K562 (cell line): ENCODE results near the gene ADAMTS10. TPM values are rescaled to one million over a fixed set of nuclear protein-coding genes. Genes with fewer than 3 reads are reported as not detected.
"Not testable (repeated sequence)": the region's sequence is repeated elsewhere in the genome, so short reads cannot be mapped to it uniquely, and the experiment has no call there.

Experiments used
- ATAC-seq: fragments of 200-7000 bp; cut with Tn5 transposase; 3 replicates; pipeline ENCODE4 v1.9.1; 2020; ENCODE audit warnings: moderate library complexity
- BruUV-seq: library from RNA; stranded (reverse); fragments of 400-500 nt; replicated peaks from 2 replicates; lab custom pipeline; 2021; lab: Mats Ljungman, UMichigan
- CTCF ChIA-PET: fragments of 300-600 bp; formaldehyde crosslinking; extraction: SDS; loops from one replicate; lab custom pipeline; 2021; ENCODE audit warnings: low intra/inter-chr PET ratio; lab: Yijun Ruan, JAX
- POLR2A ChIA-PET: fragments of 300-600, 350-650 bp; sonication (Branson Sonifier 250); formaldehyde crosslinking; extraction: SDS; loops from one replicate; lab custom pipeline; 2021; ENCODE audit warnings: antibody characterized with exemption, inconsistent platforms; lab: Yijun Ruan, JAX
- DNase-seq, 4 experiments: peaks; one replicate each; pipeline versions ENCODE4 v3.0.0 to v3.0.0-alpha.2; 2011 to 2018; ENCODE audit warnings: low spot score in 3 of 4, mixed read lengths in 3 of 4; ENCODE audit errors: extremely low read depth in 1 of 4
- FAIRE-seq: peaks from 2 replicates; lab custom pipeline; 2011; peaks lifted over from hg19 to GRCh38; lab: Jason Lieb, UNC
- H2AFZ ChIP-seq: 2 replicates; pipeline ENCODE4 v1.6.0; 2011; ENCODE audit warnings: low read depth, low read length, control low read depth, inconsistent platforms
- H3K27ac ChIP-seq: fragments of 200-600 bp; 3 replicates; pipeline ENCODE4 v1.8.0; 2011; ENCODE audit warnings: low read depth, mild to moderate bottlenecking, control low read depth, inconsistent platforms, low read length, moderate library complexity, mixed read lengths; ENCODE audit errors: extremely low read depth
- H3K27me3 ChIP-seq, 2 experiments: fragments of 300-600 bp in 1 of 2; 2 replicates in 1 of 2; 3 replicates in 1 of 2; pipeline versions ENCODE4 v1.6.0 to v1.8.0; 2011; ENCODE audit warnings: inconsistent platforms in 2 of 2, low read length in 2 of 2, mild to moderate bottlenecking in 1 of 2, mixed read lengths in 1 of 2, moderate library complexity in 1 of 2; ENCODE audit not compliant: control insufficient read depth in 2 of 2, insufficient read depth in 2 of 2
- H3K36me3 ChIP-seq: fragments of 300-600 bp; 3 replicates; pipeline ENCODE4 v1.8.0; 2011; ENCODE audit warnings: mild to moderate bottlenecking, low read length, inconsistent platforms; ENCODE audit not compliant: control insufficient read depth, insufficient read depth
- H3K4me1 ChIP-seq, 2 experiments: fragments of 200-600 bp in 1 of 2; replicated peaks in 1 of 2; 2 replicates in 1 of 2; 3 replicates in 1 of 2; pipeline versions ENCODE4 v1.5.1 to v1.8.0; 2011; ENCODE audit warnings: inconsistent platforms in 2 of 2, low read length in 2 of 2, mild to moderate bottlenecking in 1 of 2, mixed read lengths in 1 of 2, moderate library complexity in 1 of 2; ENCODE audit not compliant: control insufficient read depth in 2 of 2, insufficient read depth in 2 of 2
- H3K4me2 ChIP-seq: 2 replicates; pipeline ENCODE4 v1.6.1; 2011; ENCODE audit warnings: low read length, control low read depth, inconsistent platforms, mixed read lengths; ENCODE audit not compliant: insufficient read depth
- H3K4me3 ChIP-seq: fragments of 200-600 bp; sonication (generic), shearing (Covaris generic); 2 replicates; pipeline ENCODE4 v1.5.1; 2016; ENCODE audit warnings: control low read depth, inconsistent platforms
- H3K79me2 ChIP-seq: fragments of 200-600 bp; 3 replicates; pipeline ENCODE4 v1.8.0; 2011; ENCODE audit warnings: low read length, inconsistent platforms; ENCODE audit not compliant: control insufficient read depth, insufficient read depth
- H3K9ac ChIP-seq, 2 experiments: 2 replicates each; pipeline versions ENCODE4 v1.6.0 to v1.6.1; 2011; ENCODE audit warnings: low read depth in 2 of 2, low read length in 2 of 2, control low read depth in 1 of 2, inconsistent platforms in 1 of 2, mild to moderate bottlenecking in 1 of 2, mixed read lengths in 1 of 2; ENCODE audit not compliant: insufficient read depth in 1 of 2
- H3K9me1 ChIP-seq: one replicate; pipeline ENCODE4 v1.6.0; 2011; ENCODE audit warnings: inconsistent platforms, mild to moderate bottlenecking, low read length, moderate library complexity; ENCODE audit not compliant: control insufficient read depth, insufficient read depth
- H3K9me3 ChIP-seq: replicated peaks from 2 replicates; pipeline ENCODE4 v1.5.1; 2011; ENCODE audit warnings: low read depth, low read length, inconsistent platforms; ENCODE audit not compliant: control insufficient read depth, insufficient read depth
- H4K20me1 ChIP-seq: replicated peaks from 2 replicates; pipeline ENCODE4 v1.6.1; 2011; ENCODE audit warnings: low read length, inconsistent platforms, mixed read lengths; ENCODE audit not compliant: control insufficient read depth, insufficient read depth
- TAF9B ChIP-seq: fragments of 450-650 bp; IDR thresholded peaks from 2 replicates; pipeline ENCODE4 v1.6.1; 2018; ENCODE audit warnings: mild to moderate bottlenecking; ENCODE audit not compliant: partially characterized antibody
- ZC3H4 ChIP-seq: sonication (generic); formaldehyde crosslinking; IDR thresholded peaks from 2 replicates; pipeline ENCODE4 v1.9.0; 2021; ENCODE audit warnings: missing genetic modification reagents, borderline replicate concordance
- ZFP36 ChIP-seq: fragments of 150-350 bp; IDR thresholded peaks from 2 replicates; pipeline ENCODE4 v1.6.1; 2018; ENCODE audit warnings: low read length, low read depth; ENCODE audit not compliant: partially characterized antibody
- ZNF121 ChIP-seq: sonication (generic); formaldehyde crosslinking; conservative IDR thresholded peaks from 2 replicates; pipeline ENCODE4 v1.8.0; 2022; ENCODE audit warnings: missing genetic modification reagents
- ZNF146 ChIP-seq: IDR thresholded peaks from one replicate; pipeline ENCODE4 v1.6.1; 2018; ENCODE audit warnings: missing compliant biosample characterization; ENCODE audit not compliant: unreplicated experiment
- ZNF589 ChIP-seq: fragments of 200-800 bp; sonication (Bioruptor generic); IDR thresholded peaks from 2 replicates; pipeline ENCODE4 v1.6.1; 2016; ENCODE audit warnings: low read depth, missing genetic modification characterization, missing compliant biosample characterization
- WGBS: fragments of 100-300 bp; shearing (Covaris generic); methylation state at CpG from one replicate; pipeline ENCODE4 v1.1.6; 2016; ENCODE audit warnings: low coverage, mixed read lengths; ENCODE audit not compliant: insufficient coverage; ENCODE audit errors: missing lambda C conversion rate; 5-methylcytosine and 5-hydroxymethylcytosine counted together
- in situ Hi-C: fragments of 300-500 bp; cut with MboI; formaldehyde crosslinking; loops from 4 replicates; pipeline ENCODE4 v1.15.0; 2018; ENCODE audit warnings: inconsistent platforms, mixed read lengths
- intact Hi-C: fragments of 100-400 bp; cut with micrococcal nuclease; formaldehyde crosslinking; loops from 2 replicates; pipeline ENCODE4 v1.14.2; 2022
- polyA plus RNA-seq, 8 experiments: library from polyadenylated mRNA; depleted of rRNA in 4 of 8; stranded (reverse) in 5 of 8; unstranded in 3 of 8; fragments of >200 nt; fragmentation: Nextera tagmentation in 2 of 8; fragmentation: Illumina TruSeq in 1 of 8; extraction: Ambion mirVana in 2 of 8; extraction: Trizol in 1 of 8; gene quantifications; 2 replicates each; pipeline versions ENCODE4 v1.2.1 to v1.2.3, GENCODE V29; 2011 to 2014; ENCODE audit warnings: inconsistent platforms in 1 of 8, missing spikeins in 1 of 8
- total RNA-seq, 7 experiments: library from RNA; depleted of rRNA in 6 of 7; stranded (reverse); fragments of >200 nt in 6 of 7; fragmentation: Illumina TruSeq in 2 of 7; extraction: Trizol in 2 of 7; gene quantifications; 2 replicates each; pipeline versions ENCODE4 v1.2.1 to v1.2.3, GENCODE V29; 2011 to 2021; ENCODE audit warnings: low replicate concordance in 1 of 7

The ADAMTS10 gene
- total and polyA plus RNA-seq, 9 of the 15 experiments (the other 6 are each of a cell fraction or from before 2014, with no cell fraction given): 0.33 to 1.8 (median 0.57) TPM; not detected in 4

DNA sequence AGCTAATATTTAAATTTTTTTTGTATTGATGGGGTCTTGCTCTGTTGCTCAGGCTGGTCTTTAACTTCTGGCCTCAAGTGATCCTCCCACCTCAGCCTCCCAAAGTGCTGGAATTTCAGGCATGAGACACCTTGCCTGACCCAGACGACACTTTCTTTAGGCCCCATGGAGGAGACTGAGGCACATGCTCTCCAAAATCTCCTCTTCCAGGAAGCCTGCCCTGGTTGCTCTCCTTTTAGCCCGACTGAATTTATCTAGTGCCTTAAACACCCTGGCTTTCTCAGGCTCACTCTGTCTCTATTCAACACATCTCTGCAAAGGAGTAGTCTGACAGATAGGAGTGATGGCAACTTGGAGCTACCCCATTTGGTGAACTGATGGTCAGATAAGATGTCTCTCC is 52.2 kb downstream of the ADAMTS10 start:
- intact Hi-C loops: no loop called here
- POLR2A ChIA-PET: interaction anchor here (1.1 kb wide), 1 partner anchor 11 kb away, joined by 3 read pairs; no protein-coding TSS in a partner anchor

DNA sequence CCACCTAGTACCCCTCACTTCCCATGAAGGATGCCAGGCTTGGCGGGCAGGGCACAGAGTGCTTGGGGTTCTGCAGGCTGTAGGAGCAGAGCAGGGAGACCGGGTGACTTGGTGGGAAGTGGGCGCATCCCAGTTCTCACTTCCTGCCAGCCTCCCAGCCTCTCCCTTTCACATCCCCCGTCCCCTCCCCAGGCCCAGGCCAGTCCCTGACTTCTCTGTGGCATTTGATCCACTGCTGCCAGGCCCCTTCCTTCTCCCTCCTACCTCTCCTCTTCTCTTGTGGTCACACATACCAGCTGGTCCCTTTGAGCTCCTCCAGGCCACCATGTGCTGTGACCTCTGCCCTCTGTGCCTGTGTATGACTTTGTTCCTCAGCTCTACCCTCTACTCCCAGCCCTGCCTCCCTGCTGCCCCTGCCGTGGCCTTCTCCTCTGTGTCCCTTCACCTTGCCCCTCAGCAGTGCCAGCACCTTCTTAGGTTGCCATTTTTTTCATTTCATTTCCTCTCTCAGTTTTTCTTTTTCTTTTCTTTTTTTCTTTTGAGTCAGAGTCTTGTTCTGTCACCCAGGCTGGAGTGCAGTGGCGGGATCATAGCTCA is 52.8 kb downstream of the ADAMTS10 start:
- WGBS: 14% methylated on average over 5 of the region's 6 CpGs
- POLR2A ChIA-PET: interaction anchor here (1.1 kb wide), 1 partner anchor 11 kb away, joined by 3 read pairs; no protein-coding TSS in a partner anchor

More for the DNA sequence above, 52.2 kb downstream of the ADAMTS10 start:
- ATAC-seq (no peak), FAIRE-seq (no peak), DNase-seq (no peak)
- TF ChIP-seq TAF9B (no peak), ZFP36 (peak; percentile 94), ZNF146 (CRISPR knock-in tag) (no peak), ZNF121 (CRISPR knock-in tag) (peak; percentile 60; the same call in 1 of the 2 replicates), ZC3H4 (no peak)
- H2AFZ ChIP-seq: no peak overlapping the region
- H3K9me3 ChIP-seq: no peaks in the 10 kb centered on the region
- CTCF ChIA-PET: no interaction called here
- H4K20me1 ChIP-seq: no peaks in the 10 kb centered on the region
- H3K27me3 ChIP-seq: peaks cover 2 to 8% of the 10 kb centered on the region in 2 experiments; a peak in 2 of 5 replicates
- WGBS: 0% methylated on average over 2 of the region's 2 CpGs
- peaks cover 0 to 8% of the 10 kb centered on the region in 2 experiments; a peak in 2 of 5 replicates for H3K4me1 ChIP-seq
- H3K36me3 ChIP-seq: no peaks in the 10 kb centered on the region
- BruUV-seq: no TSS peak
- in situ Hi-C loops: no loop called here
- no peak overlapping the region for H3K27ac ChIP-seq
- H3K9ac ChIP-seq: no peak overlapping the region
- no peaks in the 10 kb centered on the region for H3K79me2 ChIP-seq
- no peaks in the 10 kb centered on the region for H3K9me1 ChIP-seq
- H3K4me2 ChIP-seq: no peak overlapping the region
- H3K4me3 ChIP-seq: no peak overlapping the region

DNA sequence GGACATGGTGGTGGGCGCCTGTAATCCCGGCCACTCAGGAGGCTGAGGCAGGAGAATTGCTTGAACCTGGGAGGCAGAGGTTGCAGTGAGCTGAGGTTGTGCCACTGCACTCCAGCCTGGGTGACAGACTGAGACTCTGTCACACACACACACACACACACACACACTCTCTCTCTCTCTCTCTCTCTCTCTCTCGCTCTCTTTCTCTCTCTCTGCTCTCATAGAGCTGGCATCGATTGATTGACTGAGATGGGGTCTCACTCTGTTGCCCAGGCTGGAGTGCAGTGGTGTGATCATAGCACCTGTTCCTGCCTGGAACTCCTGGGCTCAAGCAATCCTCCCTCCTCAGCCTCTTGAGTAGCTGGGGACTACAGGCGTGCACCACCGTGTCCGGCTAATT is 56.8 kb downstream of the ADAMTS10 start:
- H3K27ac ChIP-seq, POLR2A ChIA-PET, H3K36me3 ChIP-seq, DNase-seq, H3K4me3 ChIP-seq, H4K20me1 ChIP-seq, H3K79me2 ChIP-seq, intact Hi-C loops, H2AFZ ChIP-seq, H3K9ac ChIP-seq, H3K4me2 ChIP-seq, H3K4me1 ChIP-seq, H3K27me3 ChIP-seq, BruUV-seq, ATAC-seq, CTCF ChIA-PET, FAIRE-seq, H3K9me1 ChIP-seq, in situ Hi-C loops, H3K9me3 ChIP-seq: not testable (repeated sequence)
- 53% methylated on average over 5 of the region's 7 CpGs for WGBS

More for the DNA sequence above, 52.8 kb downstream of the ADAMTS10 start:
- H3K9ac ChIP-seq: no peak overlapping the region; a peak in 1 of 4 replicates
- H3K4me3 ChIP-seq: no peak overlapping the region
- no peaks in the 10 kb centered on the region for H3K9me3 ChIP-seq
- intact Hi-C loops (no loop called here), in situ Hi-C loops (no loop called here)
- peaks cover 2 to 8% of the 10 kb centered on the region in 2 experiments; a peak in 2 of 5 replicates for H3K27me3 ChIP-seq
- TF ChIP-seq ZNF589 (CRISPR knock-in tag): no peak
- DNase-seq (no peak), ATAC-seq (no peak; the same call in 2 of the 3 replicates), FAIRE-seq (no peak)
- CTCF ChIA-PET: no interaction called here
- H3K27ac ChIP-seq: no peak overlapping the region
- H3K4me2 ChIP-seq: no peak overlapping the region
- H3K36me3 ChIP-seq: no peaks in the 10 kb centered on the region
- BruUV-seq: no TSS peak
- no peaks in the 10 kb centered on the region for H3K79me2 ChIP-seq
- no peaks in the 10 kb centered on the region for H3K9me1 ChIP-seq
- no peaks in the 10 kb centered on the region for H4K20me1 ChIP-seq
- H2AFZ ChIP-seq: no peak overlapping the region
- peaks cover 0 to 8% of the 10 kb centered on the region in 2 experiments; a peak in 2 of 5 replicates for H3K4me1 ChIP-seq
